GM19468 (cell line): ENCODE measurements around the gene AMFR.

ENCODE experiments used
- ATAC-seq: cut with Tn5 transposase; IDR thresholded peaks from one replicate; pipeline ENCODE4 v1.9.1; 2021; ENCODE audit warnings: mild to moderate bottlenecking, moderate library complexity, moderate number of reproducible peaks; ENCODE audit not compliant: unreplicated experiment; ENCODE audit errors: extremely low read depth

The AMFR gene

DNA sequence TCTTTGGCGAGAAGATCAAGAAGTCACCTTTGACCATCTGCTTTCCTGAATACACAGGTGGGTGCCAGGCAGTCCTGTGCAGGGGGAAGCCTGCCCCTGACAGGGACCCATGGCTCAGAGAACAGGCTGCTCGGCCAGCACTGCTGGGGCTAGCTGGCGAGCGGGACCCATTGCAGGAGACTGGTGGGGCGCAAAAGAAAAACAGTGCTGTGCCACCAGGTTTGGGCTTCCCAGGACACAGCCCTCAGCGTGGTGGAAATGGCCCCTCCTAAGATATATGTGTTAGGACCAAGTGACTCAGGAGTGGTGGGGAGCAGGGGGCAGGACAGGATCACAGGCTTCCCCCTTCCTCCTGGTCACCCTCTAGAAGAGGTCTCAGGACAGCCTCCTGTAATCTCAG lies 73.9 kb downstream of the AMFR start:
- ATAC-seq, result no peak

DNA sequence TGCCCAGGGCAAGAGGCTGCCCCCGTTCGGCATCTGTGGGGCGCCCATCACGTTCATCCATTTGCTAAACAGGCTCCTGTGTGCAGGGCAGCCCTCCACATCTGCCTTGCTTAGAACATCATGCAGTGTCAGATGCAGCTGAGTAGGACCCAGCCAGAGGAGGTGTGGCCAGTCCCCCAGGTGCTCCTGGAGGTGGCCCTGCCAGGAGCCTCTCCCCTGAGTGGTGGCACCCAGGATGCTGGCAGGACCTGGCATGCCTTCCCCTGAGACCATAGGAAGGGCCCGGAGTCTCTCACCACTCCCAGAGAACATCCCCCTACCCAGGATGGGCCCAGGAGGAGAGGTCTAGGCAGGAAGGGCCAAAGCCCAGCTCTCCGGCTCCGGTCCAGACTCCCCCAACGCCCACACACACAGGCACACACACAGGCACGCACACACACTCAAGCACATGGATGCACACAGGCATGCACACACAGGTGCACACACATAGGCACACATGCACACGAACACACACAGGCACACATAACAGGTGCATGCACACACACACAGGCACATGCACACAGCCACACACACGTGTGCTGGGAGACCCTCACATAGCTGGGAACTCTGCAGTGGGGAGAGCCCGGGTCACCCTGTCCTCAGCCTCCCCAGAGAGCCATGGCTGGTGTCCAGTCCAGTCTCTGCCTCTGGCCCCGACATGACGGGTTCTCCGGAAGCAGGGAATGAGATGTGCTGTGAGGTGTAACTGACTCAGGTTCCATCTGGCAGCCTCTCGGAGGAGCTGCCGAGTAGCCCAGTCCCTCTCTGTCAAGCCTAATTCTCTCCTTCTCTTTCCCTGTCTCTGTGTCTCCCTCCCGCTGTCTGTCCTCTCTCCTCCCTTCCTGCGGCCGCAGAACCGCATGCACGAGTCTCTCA lies 74.6 kb downstream of the AMFR start:
- no peak for ATAC-seq

- ATAC-seq, result no peak
Measured at GRCh38 chr16:56349711-56350161, 75.6 kb downstream of the AMFR start.

DNA sequence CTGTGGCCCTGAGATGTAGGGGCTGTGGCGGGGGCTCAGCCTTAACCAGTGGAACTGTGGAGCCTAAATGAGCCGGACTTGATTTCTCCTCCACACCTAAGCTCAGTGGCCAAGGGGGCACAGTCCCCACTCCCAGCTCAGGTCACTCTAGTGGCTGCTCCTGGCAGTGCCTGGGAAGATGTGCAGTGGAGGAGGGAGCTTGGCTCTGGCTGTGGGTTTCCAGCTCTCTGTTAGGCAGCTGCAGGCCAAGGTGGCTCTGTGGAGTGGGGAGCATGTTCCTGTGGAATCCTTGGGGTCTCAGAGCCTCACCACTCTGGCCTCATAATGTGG lies 76.3 kb downstream of the AMFR start:
- ATAC-seq, result no peak

GRCh38 chr16:56348168-56349085 lies 76.9 kb downstream of the AMFR start:
- ATAC-seq, result no peak

DNA sequence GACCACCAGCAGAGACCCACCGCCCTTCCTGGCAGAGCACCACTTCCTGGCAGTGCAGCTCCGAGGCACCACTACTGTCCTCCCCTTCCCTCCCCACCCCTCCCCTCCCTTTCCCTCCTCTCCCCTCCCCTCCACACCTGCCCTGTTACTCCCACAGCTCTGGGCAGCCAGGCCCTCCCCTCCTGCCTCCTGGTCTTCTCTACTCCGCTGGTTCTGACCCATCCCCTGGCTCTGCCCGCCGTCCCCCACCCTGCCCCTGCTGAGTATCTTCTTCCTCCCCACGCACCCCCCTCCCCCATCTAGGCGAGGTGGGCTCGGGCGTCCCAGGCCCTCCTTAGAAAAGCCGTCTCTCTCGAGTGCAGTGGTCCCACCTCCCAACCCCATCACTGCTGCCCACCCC lies 77.7 kb downstream of the AMFR start:
- no peak for ATAC-seq

DNA sequence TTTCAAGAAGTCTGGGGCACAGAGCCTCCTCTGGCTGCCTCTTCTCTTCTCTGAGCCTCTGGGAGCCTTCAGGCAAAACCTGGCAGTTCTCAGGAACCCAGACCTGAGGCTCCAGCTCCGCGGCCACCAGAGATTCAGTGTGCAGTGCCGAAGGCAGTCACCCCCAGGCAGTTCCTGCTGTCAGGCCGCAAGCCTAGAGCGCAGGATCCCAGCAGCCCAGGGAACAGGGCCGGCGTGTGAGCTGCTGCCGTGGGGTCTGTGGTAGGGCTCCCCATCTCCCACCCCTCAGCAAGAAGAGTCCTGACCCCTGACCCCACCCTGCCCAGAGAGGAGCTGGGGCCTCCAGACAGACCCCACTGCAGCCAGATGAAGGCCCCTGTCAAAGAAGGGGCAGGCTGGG lies 78.2 kb downstream of the AMFR start:
- no peak for ATAC-seq

DNA sequence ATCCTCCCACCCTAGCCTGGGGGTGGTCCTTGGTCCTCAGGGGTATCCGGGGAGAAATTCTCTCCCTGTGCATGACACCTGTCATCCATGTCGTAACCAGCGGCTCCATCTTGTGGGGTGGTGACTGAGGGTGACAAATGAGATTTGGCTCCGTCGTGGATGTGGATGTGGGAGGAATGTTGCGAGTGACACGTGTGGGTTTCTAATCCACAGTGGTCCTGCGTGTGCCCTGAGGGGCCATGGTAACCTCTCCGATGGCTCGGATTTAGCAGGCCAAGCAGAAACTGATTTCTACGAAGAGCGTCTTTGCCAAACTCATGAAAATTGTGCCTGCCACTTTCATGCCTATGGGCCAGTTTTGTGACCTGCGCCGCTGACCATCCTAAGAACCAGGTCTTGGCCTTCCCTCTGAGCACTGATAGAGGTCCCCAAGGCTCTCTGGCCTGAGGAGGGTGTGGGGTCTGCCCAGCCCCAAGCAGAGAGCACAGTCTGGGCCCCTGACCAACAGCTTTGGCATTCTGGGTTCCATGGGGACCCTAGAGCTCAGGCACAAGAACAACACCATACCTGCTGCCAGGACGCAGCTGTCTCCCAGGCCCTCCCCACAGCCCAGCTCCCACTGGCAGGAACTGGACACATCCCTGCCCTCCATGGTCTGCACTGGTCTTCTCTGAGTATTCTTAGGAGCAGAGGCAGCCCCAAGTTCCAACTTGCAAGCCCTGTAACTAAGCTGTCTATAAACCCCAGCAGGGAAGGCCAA lies 79.0 kb downstream of the AMFR start:
- no peak for ATAC-seq

DNA sequence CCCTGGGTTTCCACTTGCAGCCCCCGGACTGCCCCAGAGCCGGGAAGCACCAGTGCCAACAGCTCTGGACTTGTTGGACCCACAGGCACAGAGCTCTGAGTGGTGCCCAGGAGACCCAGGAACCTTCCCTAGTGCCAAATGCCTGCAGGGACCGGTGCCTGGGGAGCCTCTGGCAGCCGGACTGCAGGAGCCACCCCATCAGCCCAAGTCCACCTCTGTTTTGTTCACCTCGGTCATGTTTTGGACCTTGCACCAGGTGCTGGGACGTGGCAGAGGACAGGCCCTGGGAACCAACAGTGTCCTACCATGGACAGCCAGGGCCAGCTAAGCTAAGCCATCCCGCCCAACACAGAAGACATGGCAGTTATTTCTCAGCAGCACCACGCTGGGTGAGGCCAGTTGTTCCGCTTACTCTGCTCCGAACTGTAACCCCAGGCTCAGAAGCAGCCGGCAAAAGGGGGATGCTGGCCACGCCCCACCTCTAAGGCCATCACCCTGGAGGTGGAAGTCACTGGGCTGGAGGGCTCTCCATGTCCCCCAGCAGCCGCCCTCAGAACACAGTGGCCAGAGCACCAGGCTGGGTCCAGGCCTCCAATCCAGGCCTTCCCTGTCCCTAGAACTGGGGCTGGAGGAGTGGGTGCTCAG lies 79.8 kb downstream of the AMFR start:
- ATAC-seq, result no peak

DNA sequence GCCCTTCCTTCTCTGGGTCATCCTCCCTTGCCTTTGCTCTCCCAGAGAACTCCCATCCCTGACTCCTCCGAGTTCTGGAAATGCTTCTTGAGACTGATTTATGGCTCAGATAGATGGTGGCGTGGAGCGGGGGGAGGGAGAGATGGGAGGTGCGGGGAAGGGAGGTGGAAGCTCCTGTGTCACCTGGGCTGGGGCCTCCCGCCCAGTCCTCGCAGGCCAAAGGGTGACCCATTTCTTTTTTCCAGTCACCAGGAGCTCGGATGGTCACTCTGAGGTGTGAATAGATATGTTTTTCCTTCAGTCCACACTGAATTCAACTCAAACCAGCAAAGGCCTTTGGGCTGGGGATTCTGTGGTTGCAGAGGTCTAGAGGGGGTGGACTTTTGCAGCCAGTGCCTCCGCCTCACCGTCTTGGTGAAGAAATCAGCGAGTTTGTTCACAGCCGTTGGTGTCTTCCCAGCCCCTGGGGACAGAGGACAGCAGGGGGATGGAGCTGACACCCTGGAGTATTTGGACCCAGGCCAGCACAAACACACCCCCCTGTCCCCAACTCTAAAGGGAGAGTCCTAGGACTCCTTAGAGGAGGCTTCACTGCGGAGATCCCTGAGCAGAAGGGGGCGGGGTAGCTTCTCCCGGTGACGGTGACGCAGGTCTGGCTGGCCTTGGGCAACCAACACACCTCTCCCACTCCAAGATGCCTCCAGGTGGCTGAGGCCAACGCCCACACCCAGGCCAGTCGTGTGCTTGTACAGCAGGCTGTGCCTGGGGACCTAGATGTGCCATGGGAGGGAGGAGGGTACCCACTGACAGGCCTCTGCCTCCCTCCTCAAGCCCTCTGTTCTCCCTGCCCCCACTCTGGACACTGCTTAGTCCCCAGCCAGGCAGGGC lies 80.6 kb downstream of the AMFR start:
- no peak for ATAC-seq

GRCh38 chr16:56343661-56344517 lies 81.5 kb downstream of the AMFR start:
- ATAC-seq, result no peak

GRCh38 chr16:56341656-56342399 lies 83.5 kb downstream of the AMFR start:
- ATAC-seq, result no peak

- no peak for ATAC-seq
Measured at GRCh38 chr16:56340864-56341365, 84.4 kb downstream of the AMFR start.

DNA sequence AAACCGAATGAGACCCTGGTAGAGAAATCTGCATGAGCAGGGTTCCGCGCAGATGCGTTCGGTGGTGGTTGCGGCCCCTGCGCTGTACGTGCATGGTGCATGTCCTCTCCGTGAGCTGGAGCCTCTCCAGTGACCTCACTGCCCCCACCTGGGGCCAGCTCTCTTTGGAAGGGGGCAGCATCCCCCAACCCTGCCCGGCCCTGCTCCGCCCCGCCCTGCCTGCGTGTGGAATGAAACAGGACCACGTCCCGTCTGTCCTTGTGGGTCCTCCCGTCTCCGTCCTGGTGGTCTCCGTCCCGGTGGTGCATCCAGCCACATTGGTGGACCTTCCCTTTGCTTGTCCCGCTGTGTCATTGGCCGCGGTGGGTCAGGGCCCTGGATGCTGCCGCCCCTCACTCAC lies 84.9 kb downstream of the AMFR start:
- ATAC-seq, result no peak

GRCh38 chr16:56339431-56340195 lies 85.7 kb downstream of the AMFR start:
- no peak for ATAC-seq

DNA sequence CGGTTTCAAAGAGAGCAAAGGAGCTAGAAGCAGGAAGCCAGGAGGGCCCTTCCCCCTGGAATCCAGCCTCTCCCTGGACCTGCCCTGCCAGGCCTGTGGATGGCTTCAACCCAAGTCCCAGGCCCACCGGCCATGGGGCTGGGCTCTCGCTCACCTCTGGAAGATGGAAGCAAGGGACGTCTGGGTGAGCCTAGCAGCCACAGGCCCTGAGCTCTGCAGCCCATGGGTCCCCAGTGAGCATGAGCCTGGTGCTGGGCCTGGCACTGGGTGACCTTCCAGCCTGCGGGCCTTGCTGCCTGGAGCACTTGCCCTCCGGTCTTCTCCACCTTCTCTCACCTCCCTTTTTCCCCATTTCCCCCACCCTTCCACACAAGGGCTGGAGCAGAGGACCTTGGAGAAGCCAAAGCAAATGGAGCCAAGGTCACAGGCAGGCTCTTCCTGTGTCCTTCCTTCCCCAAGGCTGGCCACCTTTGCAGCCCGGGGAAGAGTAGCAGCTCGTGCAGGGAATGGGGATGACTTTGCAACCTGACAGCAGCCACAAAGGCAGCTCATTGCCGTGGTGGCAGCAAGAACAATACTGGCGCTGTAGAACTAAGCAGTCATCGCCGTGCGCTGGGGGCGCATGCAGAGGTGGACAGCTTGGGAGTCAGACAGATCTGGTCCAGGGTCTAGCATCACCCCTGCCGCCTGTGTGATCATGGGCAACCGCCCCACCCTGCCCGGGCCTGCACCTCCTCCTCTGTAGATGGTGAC lies 86.6 kb downstream of the AMFR start:
- no peak for ATAC-seq
